H54 (cell line): ENCODE measurements around the gene QSER1.
"Not testable (repeated sequence)": the region's sequence is repeated elsewhere in the genome, so short reads cannot be mapped to it uniquely, and the experiment has no call there.

Experiments used
- DNase-seq: peaks from one replicate; pipeline ENCODE4 v3.0.0; 2011; ENCODE audit warnings: low spot score, mixed read lengths; ENCODE audit not compliant: insufficient read length
- FAIRE-seq: peaks from 3 replicates; lab custom pipeline; 2011; peaks lifted over from hg19 to GRCh38; lab: Jason Lieb, UNC
- POLR2A ChIP-seq: IDR thresholded peaks from 2 replicates; pipeline ENCODE4 v1.6.1; 2011; ENCODE audit warnings: low read depth, mild to moderate bottlenecking, low read length

QSER1 gene

DNA sequence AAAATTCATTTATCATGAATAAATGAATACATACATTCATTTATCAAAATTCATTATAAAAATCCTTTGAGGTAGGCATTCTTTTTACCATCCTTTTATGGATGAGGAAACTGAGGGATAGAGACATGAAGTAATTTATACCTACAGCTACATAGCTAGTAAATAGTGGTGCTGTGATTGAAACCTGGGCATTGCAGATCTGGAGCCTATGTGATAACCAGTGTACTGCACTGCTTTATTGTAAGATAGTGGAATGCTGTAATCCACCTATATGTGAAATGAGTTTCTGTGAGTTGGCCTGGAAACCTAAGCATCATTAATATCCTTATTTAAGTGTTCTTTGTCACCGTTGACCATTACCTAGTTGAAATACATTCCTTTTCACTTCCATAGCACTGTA is 4.5 kb downstream of the QSER1 start:
- no peak for DNase-seq
- FAIRE-seq: no peak
- TF ChIP-seq POLR2A: no peak

GRCh38 chr11:32899438-32899837 is 6.8 kb downstream of the QSER1 start:
- DNase-seq (no peak), FAIRE-seq (no peak)
- TF ChIP-seq POLR2A: no peak

DNA sequence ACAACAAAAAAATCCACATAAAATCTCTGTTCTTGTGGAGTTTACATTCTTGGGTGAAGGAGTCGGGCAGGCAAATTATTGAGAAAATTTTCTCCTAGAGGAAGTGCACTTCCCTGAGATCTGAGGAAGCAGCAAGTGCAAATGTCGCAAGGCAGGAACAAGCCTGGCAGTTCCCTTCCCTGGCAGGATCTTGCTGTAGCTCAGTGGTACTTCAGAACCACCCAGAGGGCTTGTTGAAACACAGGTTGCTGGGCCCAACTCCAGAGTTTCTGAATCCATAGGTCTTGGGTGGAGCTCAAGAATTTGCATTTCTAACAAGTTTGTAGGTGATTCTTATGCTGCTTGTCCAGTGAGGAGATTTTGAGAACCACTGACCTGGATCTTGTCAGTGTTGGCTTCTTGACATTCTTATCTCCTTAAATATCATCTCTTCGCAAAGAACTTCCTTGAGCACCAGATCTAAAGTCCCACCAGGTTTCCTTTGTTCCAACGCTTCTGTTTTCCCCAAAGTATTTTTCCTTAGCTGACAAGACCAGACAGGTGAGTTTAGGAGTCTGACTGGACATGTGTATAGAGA is 9.6 kb downstream of the QSER1 start:
- no peak for FAIRE-seq
- no peak for DNase-seq
- no peak for TF ChIP-seq POLR2A

- DNase-seq (no peak), FAIRE-seq (no peak)
- no peak for TF ChIP-seq POLR2A
Measured at GRCh38 chr11:32905028-32905667, 12.5 kb downstream of the QSER1 start.

- no peak for TF ChIP-seq POLR2A
- FAIRE-seq (no peak), DNase-seq (no peak)
Measured at GRCh38 chr11:32908619-32909018, 16.0 kb downstream of the QSER1 start.

GRCh38 chr11:32911413-32911812 is 18.8 kb downstream of the QSER1 start:
- no peak for DNase-seq
- no peak for FAIRE-seq
- no peak for TF ChIP-seq POLR2A

DNA sequence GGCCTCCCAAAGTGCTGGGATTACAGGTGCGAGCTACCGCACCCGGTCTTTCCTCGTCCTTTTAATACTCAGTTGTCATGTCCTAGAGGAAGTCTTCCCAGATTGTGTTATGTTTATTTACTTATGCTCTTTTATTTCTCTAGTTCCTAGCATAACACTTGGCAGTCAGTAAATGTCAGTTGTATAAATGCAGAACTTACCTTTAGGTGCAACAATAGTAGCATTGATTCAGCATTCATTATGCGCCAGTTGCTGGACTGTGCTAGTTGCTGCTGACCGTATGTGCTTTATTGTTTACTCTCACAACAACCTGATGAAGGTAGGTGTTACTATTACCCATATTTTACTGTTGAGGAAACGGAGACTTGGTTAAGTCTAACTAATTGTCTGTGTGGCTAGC is 20.8 kb downstream of the QSER1 start:
- DNase-seq (no peak), FAIRE-seq (no peak)
- TF ChIP-seq POLR2A: no peak

GRCh38 chr11:32916361-32916760 is 23.8 kb downstream of the QSER1 start:
- no peak for TF ChIP-seq POLR2A
- no peak for FAIRE-seq
- DNase-seq: no peak

DNA sequence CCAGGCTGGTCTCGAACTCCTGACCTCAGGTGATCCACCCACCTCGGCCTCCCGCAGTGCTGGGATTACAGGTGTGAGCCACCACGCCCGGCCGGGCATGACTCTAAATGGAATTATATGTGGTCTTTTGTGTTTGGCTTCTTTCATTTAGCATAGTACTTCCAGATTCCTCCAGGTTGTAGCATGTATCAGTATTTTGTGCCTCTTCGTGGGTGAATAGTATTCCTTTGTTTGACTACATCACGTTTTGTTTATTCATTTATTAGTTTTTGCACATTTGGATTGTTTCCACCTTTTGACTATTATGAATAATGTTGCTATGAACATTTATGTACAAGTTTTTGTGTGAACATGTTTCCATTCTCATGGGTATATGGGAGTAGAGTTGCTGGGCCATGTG is 24.4 kb downstream of the QSER1 start:
- FAIRE-seq: no peak
- no peak for TF ChIP-seq POLR2A
- no peak for DNase-seq

- TF ChIP-seq POLR2A: no peak
- FAIRE-seq (peak; percentile 85), DNase-seq (no peak)
Measured at GRCh38 chr11:32918427-32918826, 25.8 kb downstream of the QSER1 start.

DNA sequence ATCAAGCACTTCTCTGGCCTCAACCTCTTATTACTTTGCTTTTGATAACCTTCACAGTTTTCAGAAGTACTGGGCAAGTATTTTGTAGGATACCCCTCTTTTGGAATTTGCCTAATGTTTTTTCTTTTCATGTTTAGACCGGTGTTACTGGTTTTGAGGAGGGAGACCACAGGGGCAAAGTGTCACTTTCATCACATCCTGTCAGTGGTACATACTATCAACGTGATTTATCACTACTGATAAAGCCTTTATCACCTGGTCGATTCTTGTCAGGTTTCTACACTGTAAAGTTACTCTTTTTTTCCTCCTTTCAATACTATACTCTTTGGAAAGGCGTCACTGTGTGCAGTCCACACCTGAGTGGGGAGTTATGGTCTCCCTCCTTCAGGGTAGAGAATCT is 26.7 kb downstream of the QSER1 start:
- FAIRE-seq (no peak), DNase-seq (no peak)
- no peak for TF ChIP-seq POLR2A

GRCh38 chr11:32920570-32920969 is 28.0 kb downstream of the QSER1 start:
- no peak for TF ChIP-seq POLR2A
- FAIRE-seq: no peak
- no peak for DNase-seq

GRCh38 chr11:32921204-32921603 is 28.6 kb downstream of the QSER1 start:
- no peak for TF ChIP-seq POLR2A
- FAIRE-seq: no peak
- DNase-seq: no peak

GRCh38 chr11:32931606-32932005 is 39.0 kb downstream of the QSER1 start:
- FAIRE-seq (peak; percentile 79), DNase-seq (no peak)
- TF ChIP-seq POLR2A: no peak

DNA sequence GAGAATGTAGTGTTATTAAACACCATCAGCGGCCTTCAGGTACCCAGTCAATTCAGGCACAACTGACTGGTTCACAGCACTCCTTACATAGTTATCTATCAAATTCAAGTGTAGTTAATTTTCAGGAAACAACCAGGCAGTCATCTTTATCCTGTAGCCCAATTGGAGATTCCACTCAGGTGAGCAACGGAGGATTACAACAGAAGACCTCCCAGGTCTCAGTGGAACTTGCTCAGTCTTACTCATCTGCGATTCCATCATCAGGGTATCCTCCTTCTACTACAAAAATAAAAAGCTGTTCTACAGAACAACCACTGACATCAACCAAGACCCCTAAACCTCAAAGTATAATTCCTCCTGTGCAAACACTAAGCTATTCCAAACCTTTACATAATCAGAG is 39.6 kb downstream of the QSER1 start:
- FAIRE-seq: no peak
- DNase-seq: no peak
- no peak for TF ChIP-seq POLR2A

GRCh38 chr11:32935462-32936029 is 42.9 kb downstream of the QSER1 start:
- FAIRE-seq: no peak
- no peak for TF ChIP-seq POLR2A
- no peak for DNase-seq

DNA sequence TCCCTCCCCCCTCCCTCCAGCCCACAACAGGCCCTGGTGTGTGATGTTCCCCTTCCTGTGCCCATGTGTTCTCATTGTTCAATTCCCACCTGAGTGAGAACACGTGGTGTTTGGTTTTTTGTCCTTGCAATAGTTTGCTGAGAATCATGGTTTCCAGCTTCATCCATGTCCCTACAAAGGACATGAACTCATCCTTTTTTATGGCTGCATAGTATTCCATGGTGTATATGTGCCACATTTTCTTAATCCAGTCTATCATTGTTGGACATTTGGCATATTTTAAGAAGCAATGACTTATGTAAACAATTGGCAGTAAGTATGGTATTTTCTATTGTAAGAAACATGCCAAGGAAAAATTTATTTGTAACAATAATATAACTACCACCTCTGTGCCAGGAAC is 43.6 kb downstream of the QSER1 start:
- FAIRE-seq, DNase-seq: not testable (repeated sequence)

- DNase-seq, FAIRE-seq: not testable (repeated sequence)
Measured at GRCh38 chr11:32937283-32937682, 44.7 kb downstream of the QSER1 start.
